Measurements from ENCODE around the gene ADGRL3.
A peak's percentile ranks its signal among the peaks of the same experiment; 100 is the strongest.
"Not testable (repeated sequence)": the region's sequence is repeated elsewhere in the genome, so short reads cannot be mapped to it uniquely, and the experiment has no call there.

Gene ADGRL3

DNA sequence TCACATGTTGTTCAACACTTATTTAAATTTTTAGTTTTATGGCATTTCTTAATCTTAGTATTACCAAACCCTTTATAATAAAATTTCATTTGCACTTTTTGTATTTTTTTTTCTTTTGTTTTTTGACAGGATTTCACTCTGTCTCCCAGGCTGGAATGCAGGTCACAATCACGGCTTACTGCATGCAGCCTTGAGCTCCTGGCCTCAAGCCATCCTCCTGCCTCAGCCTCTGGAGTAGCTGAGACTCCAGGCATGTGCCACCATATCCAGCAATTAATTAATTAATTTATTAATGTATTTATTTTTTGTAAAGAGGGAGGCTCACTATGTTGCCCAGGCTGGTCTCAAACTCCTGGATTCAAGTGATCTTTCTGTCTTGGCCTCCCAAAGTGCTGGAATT, 133.4 kb downstream of the ADGRL3 start:
- Histone ChIP-seq H3K36me3 (ENCODE audit: control insufficient read depth, insufficient read depth, low read length) (no peaks in the 10 kb centered on the region), H3K4me1 (ENCODE audit: control insufficient read depth, insufficient read depth, low read length) (peaks cover 22% of the 10 kb centered on the region), H3K9me3 (ENCODE audit: control insufficient read depth, low read length) (no peaks in the 10 kb centered on the region), H3K27ac (ENCODE audit: insufficient read depth, low read depth, low read length, poor library complexity, severe bottlenecking) (no peak overlapping the region), H3K27me3 (ENCODE audit: control insufficient read depth, insufficient read depth, low read length, poor library complexity, severe bottlenecking) (no peaks in the 10 kb centered on the region), H3K4me3 (ENCODE audit: insufficient read depth, low read depth, low read length) (no peak overlapping the region)
- 81 to 93% methylated on average over 1 of the region's 1 CpG for WGBS, 2 experiments

DNA sequence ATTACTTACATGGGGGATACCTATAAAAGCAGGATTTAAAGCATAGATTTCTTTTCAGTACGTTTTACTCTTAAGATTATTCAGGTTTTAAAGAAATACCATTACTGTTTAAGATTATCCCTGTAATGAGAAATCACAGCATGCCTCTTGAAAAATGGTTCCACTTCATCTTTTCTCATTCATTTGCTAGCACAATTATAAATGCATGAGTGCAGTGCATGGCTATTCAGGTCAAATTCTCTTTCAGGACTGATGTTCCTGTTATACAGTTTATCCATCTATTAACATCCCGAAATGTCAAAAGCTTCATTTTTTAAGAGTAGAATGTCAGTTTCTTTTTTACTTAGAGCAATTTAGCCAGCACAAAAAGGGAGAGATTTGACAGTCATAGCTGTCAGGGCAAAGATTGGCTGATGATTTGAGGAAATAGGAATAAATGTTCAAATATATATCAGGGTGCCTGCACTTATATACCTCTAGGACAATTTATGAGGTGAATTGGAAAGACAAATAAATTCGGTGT, 135.2 kb downstream of the ADGRL3 start:
- Histone ChIP-seq H3K27me3 (ENCODE audit: control insufficient read depth, insufficient read depth, low read length, poor library complexity, severe bottlenecking) (no peaks in the 10 kb centered on the region), H3K36me3 (ENCODE audit: control insufficient read depth, insufficient read depth, low read length) (no peaks in the 10 kb centered on the region), H3K27ac (ENCODE audit: insufficient read depth, low read depth, low read length, poor library complexity, severe bottlenecking) (no peak overlapping the region), H3K9me3 (ENCODE audit: control insufficient read depth, low read length) (no peaks in the 10 kb centered on the region), H3K4me1 (ENCODE audit: control insufficient read depth, insufficient read depth, low read length) (peaks cover 22% of the 10 kb centered on the region), H3K4me3 (ENCODE audit: insufficient read depth, low read depth, low read length) (no peak overlapping the region)
- 69% methylated on average over 3 of the region's 3 CpGs; no CpG with 5 or more reads in 1 of the 2 experiments for WGBS, 2 experiments

DNA sequence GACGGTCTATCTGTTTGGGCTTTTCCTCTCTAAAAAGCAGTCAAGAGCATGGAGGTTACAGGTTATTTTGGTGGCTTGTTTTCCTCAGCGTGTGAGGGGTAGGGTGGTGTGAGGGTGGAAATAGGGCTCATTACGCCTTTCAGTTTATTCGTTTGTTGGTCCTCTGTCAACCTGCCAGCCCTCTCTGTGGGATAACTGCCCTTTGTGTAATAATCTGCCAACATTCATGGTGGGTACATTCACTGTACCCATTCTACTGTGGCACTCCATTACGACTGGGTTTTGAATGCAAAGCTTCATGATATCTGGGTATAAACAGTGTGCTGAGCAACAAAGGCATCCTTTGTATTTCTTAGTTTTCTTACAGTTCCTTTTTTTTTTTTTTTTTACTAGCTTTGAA, 136.4 kb downstream of the ADGRL3 start:
- 5 to 8% methylated on average over 5 of the region's 5 CpGs for WGBS, 2 experiments

DNA sequence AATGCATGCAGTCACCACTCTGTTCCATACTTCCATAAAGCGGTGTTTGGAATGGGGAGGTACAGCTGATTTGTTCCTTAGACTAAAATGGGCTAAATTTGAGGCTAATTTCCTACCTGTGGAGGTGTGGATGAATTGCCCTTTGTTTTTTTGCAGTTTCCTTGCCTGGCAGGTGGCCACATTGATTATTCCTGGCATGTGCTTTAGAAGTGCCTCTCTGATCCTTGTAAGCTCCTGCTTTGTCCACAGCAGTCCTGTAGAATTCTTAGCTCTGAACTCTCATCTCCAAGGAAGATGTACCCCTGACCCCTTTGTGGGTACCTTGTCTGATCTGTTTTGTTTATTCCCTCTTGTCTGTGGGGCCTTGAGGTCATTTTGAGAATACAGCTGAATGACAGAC, 136.8 kb downstream of the ADGRL3 start:
- H3K27ac ChIP-seq (ENCODE audit: insufficient read depth, low read depth, low read length, poor library complexity, severe bottlenecking), result peak overlapping the region; percentile 87
- WGBS, 2 experiments, result 22 to 36% methylated on average over 1 of the region's 1 CpG

More for the DNA sequence above, 136.4 kb downstream of the ADGRL3 start:
- no peak overlapping the region for H3K4me3 ChIP-seq (ENCODE audit: insufficient read depth, low read depth, low read length)
- no peaks in the 10 kb centered on the region for H3K36me3 ChIP-seq (ENCODE audit: control insufficient read depth, insufficient read depth, low read length)
- peaks cover 22% of the 10 kb centered on the region for H3K4me1 ChIP-seq (ENCODE audit: control insufficient read depth, insufficient read depth, low read length)
- no peaks in the 10 kb centered on the region for H3K9me3 ChIP-seq (ENCODE audit: control insufficient read depth, low read length)
- no peaks in the 10 kb centered on the region for H3K27me3 ChIP-seq (ENCODE audit: control insufficient read depth, insufficient read depth, low read length, poor library complexity, severe bottlenecking)
- H3K27ac ChIP-seq (ENCODE audit: insufficient read depth, low read depth, low read length, poor library complexity, severe bottlenecking), result peak overlapping the region; percentile 87

DNA sequence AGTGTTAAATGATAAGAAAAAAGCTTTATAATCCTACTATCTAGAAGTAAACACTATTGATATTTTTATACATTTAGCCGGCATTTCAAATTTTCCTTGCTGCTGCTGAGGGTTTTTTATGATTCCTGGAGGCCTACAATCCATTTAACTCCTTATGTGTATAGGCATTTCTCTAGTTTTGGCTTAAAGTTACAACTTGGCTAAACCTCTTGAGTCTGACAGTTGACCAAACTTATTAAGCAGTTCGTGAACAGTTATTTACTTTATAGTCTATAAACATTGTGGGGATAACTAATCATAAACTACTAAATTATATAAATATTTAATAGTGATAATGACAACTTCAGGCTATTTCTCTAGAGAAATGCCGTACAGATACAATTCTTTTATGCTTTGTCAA, 141.9 kb downstream of the ADGRL3 start:
- H3K4me1 ChIP-seq (ENCODE audit: control insufficient read depth, insufficient read depth, low read length), result peaks cover 17% of the 10 kb centered on the region
- H3K9me3 ChIP-seq (ENCODE audit: control insufficient read depth, low read length), result no peaks in the 10 kb centered on the region
- H3K27me3 ChIP-seq (ENCODE audit: control insufficient read depth, insufficient read depth, low read length, poor library complexity, severe bottlenecking), result no peaks in the 10 kb centered on the region
- H3K27ac ChIP-seq (ENCODE audit: insufficient read depth, low read depth, low read length, poor library complexity, severe bottlenecking), result no peak overlapping the region
- H3K36me3 ChIP-seq (ENCODE audit: control insufficient read depth, insufficient read depth, low read length), result no peaks in the 10 kb centered on the region
- H3K4me3 ChIP-seq (ENCODE audit: insufficient read depth, low read depth, low read length), result no peak overlapping the region
- 96% methylated on average over 1 to 2 of the region's 3 CpGs for WGBS, 2 experiments

More for the DNA sequence above, 136.8 kb downstream of the ADGRL3 start:
- H3K9me3 ChIP-seq (ENCODE audit: control insufficient read depth, low read length), result no peaks in the 10 kb centered on the region
- H3K4me3 ChIP-seq (ENCODE audit: insufficient read depth, low read depth, low read length), result no peak overlapping the region
- H3K27me3 ChIP-seq (ENCODE audit: control insufficient read depth, insufficient read depth, low read length, poor library complexity, severe bottlenecking), result no peaks in the 10 kb centered on the region
- no peaks in the 10 kb centered on the region for H3K36me3 ChIP-seq (ENCODE audit: control insufficient read depth, insufficient read depth, low read length)
- peaks cover 22% of the 10 kb centered on the region for H3K4me1 ChIP-seq (ENCODE audit: control insufficient read depth, insufficient read depth, low read length)

DNA sequence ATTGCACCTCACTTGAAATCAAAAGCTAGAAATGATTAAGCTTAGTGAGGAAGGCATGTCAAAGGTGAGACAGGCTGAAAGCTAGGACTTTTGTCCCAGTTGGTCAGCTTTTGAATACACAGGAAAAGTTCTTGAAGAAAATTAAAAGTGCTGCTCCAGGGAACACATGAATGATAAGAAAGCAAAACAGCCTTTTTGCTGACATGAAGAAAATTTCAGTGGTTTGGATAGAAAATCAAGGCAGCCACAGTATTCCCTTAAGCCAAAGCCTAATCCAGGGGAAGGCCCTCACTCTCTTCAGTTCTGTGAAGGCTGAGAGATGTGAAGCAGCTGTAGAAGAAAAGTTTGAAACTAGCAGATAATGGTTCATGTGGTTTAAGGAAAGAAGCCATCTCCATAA, 150.8 kb downstream of the ADGRL3 start:
- H3K4me3 ChIP-seq (ENCODE audit: insufficient read depth, low read depth, low read length), result no peak overlapping the region
- H3K27me3 ChIP-seq (ENCODE audit: control insufficient read depth, insufficient read depth, low read length, poor library complexity, severe bottlenecking), result no peaks in the 10 kb centered on the region
- H3K36me3 ChIP-seq (ENCODE audit: control insufficient read depth, insufficient read depth, low read length), result no peaks in the 10 kb centered on the region
- no peaks in the 10 kb centered on the region for H3K9me3 ChIP-seq (ENCODE audit: control insufficient read depth, low read length)
- no peak overlapping the region for H3K27ac ChIP-seq (ENCODE audit: insufficient read depth, low read depth, low read length, poor library complexity, severe bottlenecking)
- H3K4me1 ChIP-seq (ENCODE audit: control insufficient read depth, insufficient read depth, low read length), result no peaks in the 10 kb centered on the region

DNA sequence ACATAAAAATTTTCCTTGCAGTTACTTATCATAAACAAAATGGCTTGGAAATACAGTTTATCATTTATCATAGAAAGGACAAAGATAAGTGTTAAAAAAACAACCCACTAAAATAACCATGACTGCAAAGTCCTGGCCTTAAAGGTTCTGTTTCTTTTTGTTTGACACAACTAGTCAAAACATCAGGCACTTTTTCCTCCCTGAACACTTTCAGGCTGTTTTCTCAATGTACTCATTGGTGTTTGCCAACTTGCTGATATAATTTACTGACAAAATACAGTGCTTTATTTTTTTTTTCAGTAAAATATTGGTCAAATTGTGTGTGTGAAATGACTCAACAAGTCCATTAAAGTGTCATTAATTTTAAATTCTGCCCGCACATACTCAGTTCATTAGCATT, 156.6 kb downstream of the ADGRL3 start:
- Histone ChIP-seq H3K27me3 (ENCODE audit: control insufficient read depth, insufficient read depth, low read length, poor library complexity, severe bottlenecking) (no peaks in the 10 kb centered on the region), H3K9me3 (ENCODE audit: control insufficient read depth, low read length) (no peaks in the 10 kb centered on the region), H3K4me3 (ENCODE audit: insufficient read depth, low read depth, low read length) (no peak overlapping the region), H3K27ac (ENCODE audit: insufficient read depth, low read depth, low read length, poor library complexity, severe bottlenecking) (no peak overlapping the region), H3K4me1 (ENCODE audit: control insufficient read depth, insufficient read depth, low read length) (no peaks in the 10 kb centered on the region), H3K36me3 (ENCODE audit: control insufficient read depth, insufficient read depth, low read length) (no peaks in the 10 kb centered on the region)
- 100% methylated on average over 1 of the region's 1 CpG; no CpG with 5 or more reads in 1 of the 2 experiments for WGBS, 2 experiments

DNA sequence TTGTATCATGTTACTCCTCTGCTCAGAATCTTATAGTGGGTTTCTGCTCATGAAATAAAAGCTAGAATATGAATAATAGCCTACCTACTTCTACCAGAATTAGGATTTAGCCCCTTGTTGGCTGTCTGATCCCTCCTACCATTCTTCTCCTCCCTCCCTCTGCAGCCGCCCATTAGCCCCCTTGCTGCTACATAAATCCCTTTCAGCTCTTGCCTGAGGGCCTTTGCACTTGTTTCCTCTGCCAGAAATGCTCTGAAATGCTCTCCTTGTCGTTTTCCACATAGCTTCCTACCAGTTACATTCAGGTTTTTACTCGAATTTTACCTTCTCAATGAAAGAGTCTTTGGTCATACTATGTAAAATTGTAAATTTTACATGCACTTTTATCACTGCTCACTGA, 159.2 kb downstream of the ADGRL3 start:
- Histone ChIP-seq H3K4me1 (ENCODE audit: control insufficient read depth, insufficient read depth, low read length) (no peaks in the 10 kb centered on the region), H3K27me3 (ENCODE audit: control insufficient read depth, insufficient read depth, low read length, poor library complexity, severe bottlenecking) (no peaks in the 10 kb centered on the region), H3K27ac (ENCODE audit: insufficient read depth, low read depth, low read length, poor library complexity, severe bottlenecking) (no peak overlapping the region), H3K36me3 (ENCODE audit: control insufficient read depth, insufficient read depth, low read length) (no peaks in the 10 kb centered on the region), H3K9me3 (ENCODE audit: control insufficient read depth, low read length) (no peaks in the 10 kb centered on the region), H3K4me3 (ENCODE audit: insufficient read depth, low read depth, low read length) (no peak overlapping the region)
- 53 to 64% methylated on average over 3 of the region's 3 CpGs for whole genome bisulfite sequencing, 2 experiments

DNA sequence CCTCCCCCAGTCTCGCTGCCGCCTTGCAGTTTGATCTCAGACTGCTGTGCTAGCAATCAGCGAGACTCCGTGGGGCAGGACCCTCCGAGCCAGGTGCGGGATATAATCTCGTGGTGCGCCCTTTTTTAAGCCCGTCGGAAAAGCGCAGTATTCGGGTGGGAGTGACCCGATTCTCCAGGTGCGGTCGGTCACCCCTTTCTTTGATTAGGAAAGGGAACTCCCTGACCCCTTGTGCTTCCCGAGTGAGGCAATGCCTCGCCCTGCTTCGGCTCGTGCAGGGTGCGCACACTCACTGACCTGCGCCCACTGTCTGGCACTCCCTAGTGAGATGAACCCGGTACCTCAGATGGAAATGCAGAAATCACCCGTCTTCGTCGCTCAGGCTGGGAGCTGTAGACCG, 172.7 kb downstream of the ADGRL3 start:
- not testable (repeated sequence) for H3K27ac ChIP-seq (ENCODE audit: insufficient read depth, low read depth, low read length, poor library complexity, severe bottlenecking); H3K4me1 ChIP-seq (ENCODE audit: control insufficient read depth, insufficient read depth, low read length); H3K9me3 ChIP-seq (ENCODE audit: control insufficient read depth, low read length); H3K36me3 ChIP-seq (ENCODE audit: control insufficient read depth, insufficient read depth, low read length); H3K4me3 ChIP-seq (ENCODE audit: insufficient read depth, low read depth, low read length); H3K27me3 ChIP-seq (ENCODE audit: control insufficient read depth, insufficient read depth, low read length, poor library complexity, severe bottlenecking)
- WGBS, 2 experiments, result 90 to 92% methylated on average over 26 of the region's 26 CpGs

DNA sequence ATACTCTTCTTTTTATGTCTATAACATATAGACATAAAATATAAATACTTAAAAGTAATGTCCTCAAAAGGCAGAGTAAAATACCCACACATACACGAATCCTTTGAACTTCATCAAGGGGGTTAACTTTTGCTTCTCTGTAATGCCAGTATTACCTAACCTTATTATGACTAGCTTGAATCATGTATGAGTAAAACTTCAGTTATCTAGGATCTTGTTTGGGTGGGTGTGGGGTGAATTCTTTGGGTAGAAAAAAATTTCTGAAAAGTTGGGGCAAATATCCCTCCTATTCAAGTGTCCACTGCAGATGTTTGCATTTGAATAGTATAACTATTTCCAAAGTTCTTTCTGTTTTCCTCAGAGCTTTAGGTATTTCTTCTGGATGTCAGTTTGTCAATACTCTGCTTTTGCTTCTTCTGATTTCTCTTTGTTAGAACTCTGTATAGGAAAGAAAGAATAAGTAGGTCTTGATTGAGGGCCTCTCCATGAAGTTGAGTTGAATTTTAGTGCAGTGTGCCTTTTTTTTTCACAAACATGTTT, 173.8 kb downstream of the ADGRL3 start:
- no peak overlapping the region for H3K4me3 ChIP-seq (ENCODE audit: insufficient read depth, low read depth, low read length)
- no peaks in the 10 kb centered on the region for H3K36me3 ChIP-seq (ENCODE audit: control insufficient read depth, insufficient read depth, low read length)
- H3K4me1 ChIP-seq (ENCODE audit: control insufficient read depth, insufficient read depth, low read length), result peaks cover 7% of the 10 kb centered on the region
- 60% methylated on average over 1 of the region's 1 CpG; no CpG with 5 or more reads in 1 of the 2 experiments for WGBS, 2 experiments
- no peaks in the 10 kb centered on the region for H3K9me3 ChIP-seq (ENCODE audit: control insufficient read depth, low read length)
- no peaks in the 10 kb centered on the region for H3K27me3 ChIP-seq (ENCODE audit: control insufficient read depth, insufficient read depth, low read length, poor library complexity, severe bottlenecking)
- H3K27ac ChIP-seq (ENCODE audit: insufficient read depth, low read depth, low read length, poor library complexity, severe bottlenecking), result no peak overlapping the region

DNA sequence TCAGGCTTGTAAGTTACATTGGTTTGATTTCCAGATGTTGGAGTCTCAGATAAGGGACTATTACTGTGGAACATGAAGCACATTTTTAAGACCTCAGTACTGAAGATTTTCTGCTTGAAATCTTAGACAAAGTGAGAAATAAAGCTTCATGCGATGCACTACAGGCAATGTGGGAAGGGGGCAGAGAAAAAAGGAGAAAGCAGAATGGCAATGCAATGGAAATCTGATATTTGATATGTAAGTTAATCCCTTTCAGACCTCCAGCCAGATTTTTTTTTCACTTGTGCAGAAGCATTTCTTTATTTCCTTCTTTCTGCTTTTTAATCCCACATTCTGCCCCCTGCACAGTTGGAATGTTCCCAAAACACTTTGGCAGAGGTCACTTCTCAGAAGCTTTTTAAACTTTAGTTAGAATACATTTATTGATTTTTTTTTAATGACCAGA, 174.3 kb downstream of the ADGRL3 start:
- Histone ChIP-seq H3K4me3 (ENCODE audit: insufficient read depth, low read depth, low read length) (no peak overlapping the region), H3K9me3 (ENCODE audit: control insufficient read depth, low read length) (no peaks in the 10 kb centered on the region), H3K27ac (ENCODE audit: insufficient read depth, low read depth, low read length, poor library complexity, severe bottlenecking) (no peak overlapping the region), H3K4me1 (ENCODE audit: control insufficient read depth, insufficient read depth, low read length) (peaks cover 7% of the 10 kb centered on the region), H3K27me3 (ENCODE audit: control insufficient read depth, insufficient read depth, low read length, poor library complexity, severe bottlenecking) (no peaks in the 10 kb centered on the region), H3K36me3 (ENCODE audit: control insufficient read depth, insufficient read depth, low read length) (no peaks in the 10 kb centered on the region)
- 68 to 82% methylated on average over 1 of the region's 1 CpG for WGBS, 2 experiments
